HEK293 (cell line): ENCODE results near the gene OR5H15.

ENCODE experiments used
- CTCF ChIA-PET: fragments of 350-600 bp; formaldehyde crosslinking; extraction: SDS; loops from one replicate; lab custom pipeline; 2021; ENCODE audit warnings: antibody characterized with exemption; lab: Yijun Ruan, JAX
- POLR2A ChIA-PET: fragments of 300-600 bp; formaldehyde crosslinking; extraction: SDS; loops from one replicate; lab custom pipeline; 2020; ENCODE audit warnings: antibody characterized with exemption, inconsistent platforms; lab: Yijun Ruan, JAX
- H3K27ac ChIP-seq: fragments of 200-500 bp; sonication (Bioruptor generic); 2 replicates; pipeline ENCODE4 v1.5.1; 2014; ENCODE audit warnings: low read depth, low read length, control low read depth, inconsistent platforms; ENCODE audit errors: extremely low read depth
- H3K36me3 ChIP-seq, 2 experiments: fragments of 200-500 bp in 1 of 2; sonication (Bioruptor generic) in 1 of 2; 1 replicate in 1 of 2; 2 replicates in 1 of 2; pipeline ENCODE4 v1.5.1; 2014 to 2017; ENCODE audit warnings: inconsistent platforms in 2 of 2, low read length in 2 of 2; ENCODE audit not compliant: control insufficient read depth in 2 of 2, insufficient read depth in 1 of 2
- H3K4me1 ChIP-seq: fragments of 200-500 bp; sonication (Bioruptor generic); 2 replicates; pipeline ENCODE4 v1.5.1; 2014; ENCODE audit warnings: mild to moderate bottlenecking, low read length, inconsistent platforms; ENCODE audit not compliant: control insufficient read depth, insufficient read depth
- H3K4me3 ChIP-seq: 2 replicates; pipeline ENCODE4 v1.5.1; 2011; ENCODE audit warnings: low read depth, mild to moderate bottlenecking, control low read depth, low read length, moderate library complexity
- H3K9me3 ChIP-seq: fragments of 200-500 bp; sonication (Bioruptor generic); 2 replicates; pipeline ENCODE4 v1.5.1; 2014; ENCODE audit warnings: low read depth, low read length, inconsistent platforms; ENCODE audit not compliant: control insufficient read depth, insufficient read depth
- GLI2 ChIP-seq: fragments of 450-650 bp; formaldehyde crosslinking; IDR thresholded peaks from 2 replicates; pipeline ENCODE4; 2017; ENCODE audit warnings: missing biosample characterization, missing genetic modification characterization, low read depth, borderline replicate concordance
- KLF1 ChIP-seq: fragments of 450-650 bp; formaldehyde crosslinking; IDR thresholded peaks from 2 replicates; pipeline ENCODE4 v1.5.1; 2016; ENCODE audit warnings: missing biosample characterization, missing genetic modification characterization
- PRDM1 ChIP-seq: fragments of 450-650 bp; formaldehyde crosslinking; IDR thresholded peaks from 2 replicates; pipeline ENCODE4; 2016; ENCODE audit warnings: missing biosample characterization, missing genetic modification characterization
- ZBTB8A ChIP-seq: fragments of 450-650 bp; formaldehyde crosslinking; IDR thresholded peaks from 2 replicates; pipeline ENCODE4 v1.5.1; 2016; ENCODE audit warnings: missing biosample characterization, missing genetic modification characterization
- ZIC2 ChIP-seq: fragments of 450-650 bp; formaldehyde crosslinking; IDR thresholded peaks from 2 replicates; pipeline ENCODE4 v1.5.1; 2016; ENCODE audit warnings: missing biosample characterization, missing genetic modification characterization
- ZNF114 ChIP-seq: fragments of 450-650 bp; formaldehyde crosslinking; IDR thresholded peaks from 2 replicates; pipeline ENCODE4 v1.5.0; 2017; ENCODE audit warnings: missing biosample characterization, missing genetic modification characterization
- ZNF169 ChIP-seq: fragments of 450-650 bp; formaldehyde crosslinking; IDR thresholded peaks from 2 replicates; pipeline ENCODE4 v1.5.1; 2016; ENCODE audit warnings: missing biosample characterization, missing genetic modification characterization
- ZNF174 ChIP-seq: fragments of 450-650 bp; formaldehyde crosslinking; IDR thresholded peaks from 2 replicates; pipeline ENCODE4 v1.5.0; 2017; ENCODE audit warnings: missing biosample characterization, mild to moderate bottlenecking, missing genetic modification characterization
- ZNF221 ChIP-seq: fragments of 450-650 bp; formaldehyde crosslinking; IDR thresholded peaks from 2 replicates; pipeline ENCODE4 v1.5.1; 2017; ENCODE audit warnings: missing biosample characterization, missing genetic modification characterization, borderline replicate concordance
- ZNF239 ChIP-seq: fragments of 450-650 bp; formaldehyde crosslinking; IDR thresholded peaks from 2 replicates; pipeline ENCODE4 v1.5.1; 2016; ENCODE audit warnings: missing biosample characterization, missing genetic modification characterization
- ZNF416 ChIP-seq: fragments of 450-650 bp; formaldehyde crosslinking; IDR thresholded peaks from 2 replicates; pipeline ENCODE4 v1.5.1; 2016; ENCODE audit warnings: missing biosample characterization, missing genetic modification characterization
- ZNF423 ChIP-seq: fragments of 450-650 bp; formaldehyde crosslinking; IDR thresholded peaks from 2 replicates; pipeline ENCODE4 v1.5.1; 2016; ENCODE audit warnings: missing biosample characterization, missing genetic modification characterization
- ZNF510 ChIP-seq: fragments of 450-650 bp; formaldehyde crosslinking; IDR thresholded peaks from 2 replicates; pipeline ENCODE4 v1.5.1; 2018; ENCODE audit warnings: mild to moderate bottlenecking, missing genetic modification characterization, missing biosample characterization; ENCODE audit not compliant: insufficient replicate concordance
- ZNF521 ChIP-seq: fragments of 450-650 bp; formaldehyde crosslinking; IDR thresholded peaks from 2 replicates; pipeline ENCODE4 v1.5.1; 2017; ENCODE audit warnings: missing biosample characterization, mild to moderate bottlenecking, missing genetic modification characterization
- ZNF626 ChIP-seq: fragments of 450-650 bp; sonication (Bioruptor Pico); formaldehyde crosslinking; IDR thresholded peaks from 2 replicates; pipeline ENCODE4 v1.5.1; 2018; ENCODE audit warnings: missing biosample characterization, missing genetic modification characterization, inconsistent platforms
- ZNF664 ChIP-seq: fragments of 450-650 bp; formaldehyde crosslinking; IDR thresholded peaks from 2 replicates; pipeline ENCODE4 v1.5.1; 2016; ENCODE audit warnings: missing biosample characterization, missing genetic modification characterization
- ZNF670 ChIP-seq: fragments of 450-650 bp; formaldehyde crosslinking; IDR thresholded peaks from 2 replicates; pipeline ENCODE4 v1.5.1; 2016; ENCODE audit warnings: missing biosample characterization, missing genetic modification characterization, low read depth
- TF ChIP-seq, protein P1 (sequence below): fragments of 450-650 bp; formaldehyde crosslinking; IDR thresholded peaks from 2 replicates; pipeline ENCODE4 v1.5.1; 2016; ENCODE audit warnings: missing biosample characterization, missing genetic modification characterization
- TF ChIP-seq, protein P2 (sequence below): fragments of 450-650 bp; formaldehyde crosslinking; IDR thresholded peaks from 2 replicates; pipeline ENCODE4 v1.5.1; 2016; ENCODE audit warnings: missing biosample characterization, missing genetic modification characterization
- TF ChIP-seq, protein P3 (sequence below): sonication (generic); formaldehyde crosslinking; IDR thresholded peaks from 2 replicates; pipeline ENCODE4 v1.8.1; 2022; ENCODE audit warnings: mild to moderate bottlenecking, moderate library complexity, missing genetic modification reagents
- TF ChIP-seq, protein P4 (sequence below): fragments of 450-650 bp; formaldehyde crosslinking; IDR thresholded peaks from 2 replicates; pipeline ENCODE4 v1.5.1; 2016; ENCODE audit warnings: missing biosample characterization, missing genetic modification characterization

Gene OR5H15

DNA sequence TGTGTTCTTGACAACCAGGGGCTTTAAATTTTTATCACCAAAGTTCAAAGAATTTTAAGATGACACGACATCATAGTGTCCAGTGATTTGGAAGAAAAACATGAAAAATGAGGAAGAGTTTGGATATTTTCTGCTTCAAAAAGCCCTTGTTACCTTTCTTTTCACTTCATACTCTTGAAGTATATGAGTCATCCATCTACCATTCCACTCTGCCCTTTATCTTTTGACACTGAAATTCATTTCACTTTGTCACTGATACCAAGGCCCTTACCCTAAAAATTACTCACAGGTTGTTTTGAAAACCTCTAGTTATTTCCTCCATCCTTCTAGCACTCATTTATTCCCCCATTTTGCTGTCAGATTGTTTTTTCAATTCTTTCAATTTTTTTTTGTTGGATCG is 42.7 kb downstream of the OR5H15 start (continued):
- TF ChIP-seq, protein P1, sequence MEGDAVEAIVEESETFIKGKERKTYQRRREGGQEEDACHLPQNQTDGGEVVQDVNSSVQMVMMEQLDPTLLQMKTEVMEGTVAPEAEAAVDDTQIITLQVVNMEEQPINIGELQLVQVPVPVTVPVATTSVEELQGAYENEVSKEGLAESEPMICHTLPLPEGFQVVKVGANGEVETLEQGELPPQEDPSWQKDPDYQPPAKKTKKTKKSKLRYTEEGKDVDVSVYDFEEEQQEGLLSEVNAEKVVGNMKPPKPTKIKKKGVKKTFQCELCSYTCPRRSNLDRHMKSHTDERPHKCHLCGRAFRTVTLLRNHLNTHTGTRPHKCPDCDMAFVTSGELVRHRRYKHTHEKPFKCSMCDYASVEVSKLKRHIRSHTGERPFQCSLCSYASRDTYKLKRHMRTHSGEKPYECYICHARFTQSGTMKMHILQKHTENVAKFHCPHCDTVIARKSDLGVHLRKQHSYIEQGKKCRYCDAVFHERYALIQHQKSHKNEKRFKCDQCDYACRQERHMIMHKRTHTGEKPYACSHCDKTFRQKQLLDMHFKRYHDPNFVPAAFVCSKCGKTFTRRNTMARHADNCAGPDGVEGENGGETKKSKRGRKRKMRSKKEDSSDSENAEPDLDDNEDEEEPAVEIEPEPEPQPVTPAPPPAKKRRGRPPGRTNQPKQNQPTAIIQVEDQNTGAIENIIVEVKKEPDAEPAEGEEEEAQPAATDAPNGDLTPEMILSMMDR: no peak
- TF ChIP-seq PRDM1 (tag by site-specific recombination): no peak
- TF ChIP-seq, protein P2, sequence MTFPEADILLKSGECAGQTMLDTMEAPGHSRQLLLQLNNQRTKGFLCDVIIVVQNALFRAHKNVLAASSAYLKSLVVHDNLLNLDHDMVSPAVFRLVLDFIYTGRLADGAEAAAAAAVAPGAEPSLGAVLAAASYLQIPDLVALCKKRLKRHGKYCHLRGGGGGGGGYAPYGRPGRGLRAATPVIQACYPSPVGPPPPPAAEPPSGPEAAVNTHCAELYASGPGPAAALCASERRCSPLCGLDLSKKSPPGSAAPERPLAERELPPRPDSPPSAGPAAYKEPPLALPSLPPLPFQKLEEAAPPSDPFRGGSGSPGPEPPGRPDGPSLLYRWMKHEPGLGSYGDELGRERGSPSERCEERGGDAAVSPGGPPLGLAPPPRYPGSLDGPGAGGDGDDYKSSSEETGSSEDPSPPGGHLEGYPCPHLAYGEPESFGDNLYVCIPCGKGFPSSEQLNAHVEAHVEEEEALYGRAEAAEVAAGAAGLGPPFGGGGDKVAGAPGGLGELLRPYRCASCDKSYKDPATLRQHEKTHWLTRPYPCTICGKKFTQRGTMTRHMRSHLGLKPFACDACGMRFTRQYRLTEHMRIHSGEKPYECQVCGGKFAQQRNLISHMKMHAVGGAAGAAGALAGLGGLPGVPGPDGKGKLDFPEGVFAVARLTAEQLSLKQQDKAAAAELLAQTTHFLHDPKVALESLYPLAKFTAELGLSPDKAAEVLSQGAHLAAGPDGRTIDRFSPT: no peak

DNA sequence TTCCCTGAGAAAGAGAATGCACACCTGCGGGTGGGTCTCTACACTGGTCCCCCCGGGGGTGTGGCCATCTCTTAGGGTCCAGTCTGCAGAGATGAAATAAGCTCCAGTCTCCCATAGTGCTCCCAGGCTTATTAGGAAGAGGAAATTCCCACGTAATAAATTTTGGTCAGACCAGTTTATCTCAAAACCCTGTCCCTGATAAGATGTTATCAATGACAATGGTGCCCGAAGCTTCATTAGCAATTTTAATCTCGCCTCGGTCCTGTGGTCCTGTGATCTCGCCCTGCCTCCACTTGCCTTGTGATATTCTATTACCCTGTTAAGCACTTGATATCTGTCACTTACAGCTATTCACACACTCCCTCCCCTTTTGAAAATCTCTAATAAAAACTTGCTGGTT is 46.8 kb downstream of the OR5H15 start:
- no peak overlapping the region for H3K4me3 ChIP-seq
- ChIA-PET POLR2A (no interaction called here), CTCF (no interaction called here)
- no peaks in the 10 kb centered on the region for H3K9me3 ChIP-seq
- no peak overlapping the region for H3K27ac ChIP-seq
- TF ChIP-seq PRDM1 (tag by site-specific recombination): no peak
- TF ChIP-seq ZNF169 (tag by site-specific recombination): no peak
- TF ChIP-seq, protein P3, sequence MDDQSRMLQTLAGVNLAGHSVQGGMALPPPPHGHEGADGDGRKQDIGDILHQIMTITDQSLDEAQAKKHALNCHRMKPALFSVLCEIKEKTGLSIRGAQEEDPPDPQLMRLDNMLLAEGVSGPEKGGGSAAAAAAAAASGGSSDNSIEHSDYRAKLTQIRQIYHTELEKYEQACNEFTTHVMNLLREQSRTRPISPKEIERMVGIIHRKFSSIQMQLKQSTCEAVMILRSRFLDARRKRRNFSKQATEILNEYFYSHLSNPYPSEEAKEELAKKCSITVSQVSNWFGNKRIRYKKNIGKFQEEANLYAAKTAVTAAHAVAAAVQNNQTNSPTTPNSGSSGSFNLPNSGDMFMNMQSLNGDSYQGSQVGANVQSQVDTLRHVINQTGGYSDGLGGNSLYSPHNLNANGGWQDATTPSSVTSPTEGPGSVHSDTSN (CRISPR knock-in tag): no peak
- no peak for TF ChIP-seq ZNF510 (tag by site-specific recombination)
- TF ChIP-seq ZNF423 (tag by site-specific recombination): no peak
- TF ChIP-seq ZNF664 (tag by site-specific recombination): no peak
- TF ChIP-seq GLI2 (tag by site-specific recombination): no peak
- TF ChIP-seq KLF1 (tag by site-specific recombination): no peak
- no peak for TF ChIP-seq ZNF521 (tag by site-specific recombination)
- TF ChIP-seq, protein P4, sequence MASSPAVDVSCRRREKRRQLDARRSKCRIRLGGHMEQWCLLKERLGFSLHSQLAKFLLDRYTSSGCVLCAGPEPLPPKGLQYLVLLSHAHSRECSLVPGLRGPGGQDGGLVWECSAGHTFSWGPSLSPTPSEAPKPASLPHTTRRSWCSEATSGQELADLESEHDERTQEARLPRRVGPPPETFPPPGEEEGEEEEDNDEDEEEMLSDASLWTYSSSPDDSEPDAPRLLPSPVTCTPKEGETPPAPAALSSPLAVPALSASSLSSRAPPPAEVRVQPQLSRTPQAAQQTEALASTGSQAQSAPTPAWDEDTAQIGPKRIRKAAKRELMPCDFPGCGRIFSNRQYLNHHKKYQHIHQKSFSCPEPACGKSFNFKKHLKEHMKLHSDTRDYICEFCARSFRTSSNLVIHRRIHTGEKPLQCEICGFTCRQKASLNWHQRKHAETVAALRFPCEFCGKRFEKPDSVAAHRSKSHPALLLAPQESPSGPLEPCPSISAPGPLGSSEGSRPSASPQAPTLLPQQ: no peak
- TF ChIP-seq ZNF114: no peak
- no peak for TF ChIP-seq ZNF221 (tag by site-specific recombination)
- no peak for TF ChIP-seq ZNF626 (tag by site-specific recombination)
- no peak for TF ChIP-seq ZIC2 (tag by site-specific recombination)
- no peak for TF ChIP-seq ZNF416 (tag by site-specific recombination)
- TF ChIP-seq ZNF239 (tag by site-specific recombination): no peak
- TF ChIP-seq ZBTB8A (tag by site-specific recombination): no peak
- TF ChIP-seq ZNF670 (tag by site-specific recombination): no peak
- no peak for TF ChIP-seq ZNF174 (tag by site-specific recombination)
- no peaks in the 10 kb centered on the region for H3K4me1 ChIP-seq
- no peaks in the 10 kb centered on the region for H3K36me3 ChIP-seq
